ENCODE results near the gene SLC10A2. TPM values are rescaled to one million over a fixed set of nuclear protein-coding genes. Genes with fewer than 3 reads are reported as not detected.
"Not testable (repeated sequence)": the region's sequence is repeated elsewhere in the genome, so short reads cannot be mapped to it uniquely, and the experiment has no call there.

The SLC10A2 gene, protein sequence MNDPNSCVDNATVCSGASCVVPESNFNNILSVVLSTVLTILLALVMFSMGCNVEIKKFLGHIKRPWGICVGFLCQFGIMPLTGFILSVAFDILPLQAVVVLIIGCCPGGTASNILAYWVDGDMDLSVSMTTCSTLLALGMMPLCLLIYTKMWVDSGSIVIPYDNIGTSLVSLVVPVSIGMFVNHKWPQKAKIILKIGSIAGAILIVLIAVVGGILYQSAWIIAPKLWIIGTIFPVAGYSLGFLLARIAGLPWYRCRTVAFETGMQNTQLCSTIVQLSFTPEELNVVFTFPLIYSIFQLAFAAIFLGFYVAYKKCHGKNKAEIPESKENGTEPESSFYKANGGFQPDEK
- total RNA-seq: not detected

DNA sequence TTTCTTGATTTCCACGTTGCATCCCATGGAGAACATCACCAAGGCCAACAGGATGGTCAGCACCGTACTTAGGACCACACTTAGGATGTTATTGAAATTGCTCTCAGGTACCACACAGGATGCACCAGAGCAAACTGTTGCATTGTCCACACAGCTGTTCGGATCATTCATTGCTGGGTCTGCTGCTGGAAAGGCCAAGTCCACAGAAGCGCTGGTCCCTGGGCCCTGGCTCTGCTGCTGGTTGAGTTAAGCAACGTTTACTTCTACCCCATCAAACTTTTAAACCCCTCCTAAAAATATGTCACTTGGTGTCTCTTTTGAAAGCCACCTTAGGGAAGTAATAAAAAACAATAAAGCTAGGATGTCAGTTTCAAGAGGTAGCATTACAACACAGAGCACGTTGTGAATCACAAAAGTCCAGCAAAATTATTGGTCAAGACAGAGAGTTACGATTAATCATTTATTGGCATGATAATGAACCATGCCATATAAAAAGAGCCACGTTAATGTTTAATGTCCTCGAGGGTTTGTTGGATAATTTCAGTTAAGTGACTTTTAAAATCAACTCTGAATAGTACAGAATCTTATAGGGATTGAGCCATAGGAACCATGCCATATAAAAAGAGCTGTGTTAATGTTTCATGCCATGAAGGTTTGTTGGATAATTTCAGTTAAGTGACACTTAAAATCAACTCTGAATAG is at the start of gene SLC10A2:
Gene SLC10A2 (minus strand): TSS at position 339 of the 702 bp plus-strand sequence. CDS start 168 bp downstream, at position 171.
- DNase-seq: no peak

DNA sequence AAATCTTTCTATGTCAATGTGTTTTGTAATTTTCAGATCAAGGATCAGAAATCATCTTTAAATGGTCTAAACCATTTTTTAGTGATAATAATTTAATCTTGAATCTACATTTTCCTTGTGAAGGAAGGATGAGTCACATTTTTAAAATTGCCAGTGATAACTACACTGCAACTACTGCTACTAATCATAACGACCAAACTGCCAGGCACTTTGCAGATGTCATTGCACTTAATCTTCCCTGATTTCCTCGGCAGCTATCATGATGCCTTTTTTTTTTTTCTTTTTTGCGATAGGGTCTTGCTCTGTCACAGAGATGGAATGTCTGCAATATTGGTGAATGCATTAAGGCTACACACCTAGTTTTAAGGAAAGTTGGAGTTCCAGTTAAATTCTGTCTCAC is 41.4 kb upstream of the SLC10A2 start:
- no peak for DNase-seq

DNA sequence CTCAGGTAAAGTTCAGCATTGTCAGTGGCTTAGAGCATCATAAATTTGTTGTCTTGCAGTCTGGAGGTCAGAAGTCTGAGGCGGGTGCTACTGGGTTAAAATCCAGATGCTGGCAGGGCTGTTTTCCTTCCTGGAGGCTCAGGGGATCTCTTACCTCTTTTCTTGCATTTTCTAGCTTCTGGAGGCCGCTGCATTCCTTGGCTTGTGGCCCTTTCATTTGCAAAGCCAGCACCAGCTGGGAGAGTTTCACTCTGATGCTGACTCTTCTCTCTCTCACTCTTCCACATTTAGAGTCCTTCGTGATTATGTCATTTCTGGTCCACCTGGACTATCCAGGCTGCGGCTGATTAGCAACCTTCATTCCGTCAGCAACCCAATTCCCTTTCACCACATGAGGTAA is 38.1 kb upstream of the SLC10A2 start:
- no peak for DNase-seq

DNA sequence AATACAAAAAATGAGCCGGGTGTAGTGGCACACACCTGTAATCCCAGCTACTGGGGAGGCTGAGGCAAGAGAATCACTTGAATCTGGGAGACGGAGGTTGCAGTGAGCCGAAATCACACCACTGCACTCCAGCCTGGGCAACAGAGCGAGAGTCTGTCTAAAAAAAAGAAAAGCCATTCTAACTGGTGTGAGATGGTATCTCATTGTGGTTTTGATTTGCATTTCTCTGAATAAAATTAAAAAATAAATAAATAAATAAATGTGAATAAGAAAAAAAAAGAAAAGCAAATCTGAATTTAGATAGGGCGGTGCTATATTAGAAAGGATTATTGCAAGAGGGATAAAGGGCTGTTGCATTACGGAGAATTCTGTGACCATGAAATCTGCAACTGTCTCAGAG is 37.2 kb upstream of the SLC10A2 start:
- not testable (repeated sequence) for DNase-seq

DNA sequence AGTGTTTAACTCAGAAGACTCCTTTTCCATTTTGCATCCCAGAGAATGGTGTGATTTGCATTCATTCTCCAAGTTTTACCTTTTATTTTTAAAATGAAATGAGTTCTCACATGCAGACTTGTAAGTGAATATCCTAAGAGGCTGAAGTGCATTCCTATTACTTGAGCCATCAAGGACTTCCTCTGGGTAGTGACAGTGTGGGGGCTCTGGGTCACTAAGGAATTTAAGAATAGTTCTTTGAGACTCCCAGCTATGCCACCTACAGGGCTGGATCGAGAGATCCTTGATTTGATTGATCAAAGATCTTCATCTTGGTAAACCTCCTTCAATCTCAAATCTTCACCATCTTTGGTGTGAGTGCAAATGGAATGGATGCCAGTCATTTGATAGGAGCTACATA is 36.3 kb upstream of the SLC10A2 start:
- DNase-seq: no peak

DNA sequence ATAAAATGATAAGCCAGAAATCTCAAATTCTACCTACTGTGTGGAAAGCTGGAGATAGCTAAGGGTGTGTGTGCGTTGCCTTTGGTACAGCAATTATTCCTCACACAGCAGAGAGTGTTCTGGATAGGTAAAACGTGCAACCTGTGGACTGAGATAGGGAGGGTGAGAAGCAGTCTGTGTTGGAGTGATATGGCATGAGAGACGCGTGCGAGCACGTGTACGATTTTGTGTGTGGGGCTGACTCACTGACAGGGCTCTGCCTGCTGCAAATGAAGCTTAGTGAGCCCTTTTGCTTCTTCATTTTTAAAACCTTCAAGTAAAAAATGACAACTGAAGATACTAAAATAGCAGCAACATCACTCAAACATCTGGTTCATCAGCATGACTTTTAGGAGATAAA is 35.7 kb upstream of the SLC10A2 start:
- no peak for DNase-seq

DNA sequence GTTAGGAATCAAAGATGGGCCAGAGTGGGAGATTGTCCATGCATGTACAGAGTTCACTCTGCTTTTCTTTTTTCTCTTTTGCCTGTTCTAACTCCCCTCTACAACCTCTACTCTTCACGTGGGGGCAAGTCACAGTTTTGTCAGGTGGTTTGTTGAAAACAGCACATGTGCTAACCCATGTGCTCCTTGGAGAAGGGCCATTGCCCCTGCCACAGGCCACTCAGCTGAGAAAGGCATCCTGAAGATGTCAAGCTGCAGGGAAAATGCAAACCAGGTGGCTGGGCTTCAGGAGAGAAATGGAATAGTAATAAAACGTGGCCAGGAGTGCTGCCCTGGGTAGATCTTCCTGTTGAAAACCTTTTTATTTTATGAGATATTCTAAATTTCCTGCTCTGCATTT is 35.3 kb upstream of the SLC10A2 start:
- no peak for DNase-seq

DNA sequence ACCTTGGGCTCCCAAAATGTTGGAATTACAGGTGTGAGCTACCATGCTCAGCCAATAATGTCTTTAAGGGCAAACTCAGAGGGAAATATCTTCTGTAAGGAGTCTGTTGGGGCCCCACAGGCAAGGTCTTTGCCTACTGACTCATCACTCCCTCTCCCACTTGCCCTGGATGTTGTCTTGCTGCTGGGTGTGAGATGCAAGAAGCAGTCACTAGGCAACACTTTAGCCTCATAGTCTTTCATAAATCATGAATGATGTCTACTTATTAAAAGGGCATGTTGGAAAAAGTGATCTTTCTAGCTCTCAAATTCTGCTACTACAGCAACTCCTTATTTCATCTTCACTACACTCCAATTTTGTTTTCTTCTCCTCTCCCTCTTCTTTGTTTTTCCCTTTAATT is 34.6 kb upstream of the SLC10A2 start:
- DNase-seq: no peak

DNA sequence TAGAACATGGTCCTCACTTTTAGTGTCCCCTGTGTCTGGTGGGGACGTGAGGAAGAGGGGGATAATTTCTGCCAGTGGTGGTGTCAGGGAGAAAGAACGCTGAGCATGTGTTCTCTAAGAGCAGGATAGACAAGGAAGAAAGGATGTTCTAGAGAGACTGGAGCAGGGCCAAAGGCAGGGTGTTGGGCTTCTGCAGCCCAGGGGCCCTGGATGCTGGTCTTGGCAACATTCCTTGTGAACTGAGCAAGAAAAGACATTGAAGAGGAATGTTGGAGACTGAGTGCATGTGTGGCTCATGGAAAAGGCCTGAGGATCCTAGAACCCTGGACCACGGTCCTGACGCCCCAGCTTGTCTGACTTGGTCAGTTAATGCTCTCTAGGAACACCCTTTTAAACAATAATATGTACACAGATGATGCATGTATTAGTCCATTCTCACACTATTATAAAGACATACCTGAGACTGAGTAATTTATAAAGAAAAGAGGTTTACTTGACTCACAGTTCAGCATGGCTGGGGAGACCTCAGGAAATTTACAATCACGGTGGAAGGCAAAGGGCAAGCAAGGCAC is 33.6 kb upstream of the SLC10A2 start:
- no peak for DNase-seq

DNA sequence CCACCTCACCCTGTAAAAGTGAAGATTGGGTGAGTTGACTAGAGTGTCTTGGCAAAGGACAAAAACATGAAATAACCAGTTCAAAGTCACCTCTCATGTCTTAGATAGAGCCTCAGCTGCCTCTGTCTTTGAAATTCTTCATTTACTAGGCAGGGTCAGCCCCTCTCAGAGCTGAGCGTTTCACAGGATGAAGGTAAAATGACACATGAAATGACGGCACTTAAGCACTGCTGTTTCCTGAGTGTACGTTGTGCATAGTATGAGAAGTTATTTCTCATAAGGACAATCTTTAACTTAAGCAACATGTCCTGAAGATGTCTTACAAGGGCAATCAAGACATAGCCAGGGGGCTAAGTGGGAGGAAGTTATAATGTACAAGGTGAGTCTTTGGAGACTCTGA is 32.3 kb upstream of the SLC10A2 start:
- no peak for DNase-seq

DNA sequence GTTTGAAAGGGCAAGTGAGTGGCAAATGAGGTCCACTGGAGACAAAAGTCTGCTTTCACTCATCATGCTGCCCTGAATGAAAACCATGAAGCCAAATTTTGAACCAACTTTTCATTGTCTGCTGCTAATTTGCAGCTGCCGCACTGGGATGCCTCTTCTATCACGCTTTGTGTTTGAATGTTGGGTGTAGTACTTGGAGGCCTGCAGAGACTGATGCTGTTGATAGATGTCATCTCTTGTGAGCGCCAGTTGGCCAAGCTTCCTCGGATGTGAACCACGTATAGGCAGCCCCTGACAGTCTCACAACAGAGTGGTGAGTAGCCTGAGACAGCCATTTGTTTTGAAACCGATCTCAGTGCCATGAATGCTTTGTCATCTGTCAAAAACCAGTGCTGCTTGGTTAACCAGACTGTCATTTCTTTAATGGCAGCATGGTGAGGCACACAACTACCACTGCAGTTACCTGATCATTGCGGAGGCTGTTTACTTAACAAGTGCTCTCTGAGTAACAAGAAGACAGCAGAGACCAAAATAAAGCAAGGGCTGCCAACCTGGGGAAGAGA is 31.2 kb upstream of the SLC10A2 start:
- no peak for DNase-seq

DNA sequence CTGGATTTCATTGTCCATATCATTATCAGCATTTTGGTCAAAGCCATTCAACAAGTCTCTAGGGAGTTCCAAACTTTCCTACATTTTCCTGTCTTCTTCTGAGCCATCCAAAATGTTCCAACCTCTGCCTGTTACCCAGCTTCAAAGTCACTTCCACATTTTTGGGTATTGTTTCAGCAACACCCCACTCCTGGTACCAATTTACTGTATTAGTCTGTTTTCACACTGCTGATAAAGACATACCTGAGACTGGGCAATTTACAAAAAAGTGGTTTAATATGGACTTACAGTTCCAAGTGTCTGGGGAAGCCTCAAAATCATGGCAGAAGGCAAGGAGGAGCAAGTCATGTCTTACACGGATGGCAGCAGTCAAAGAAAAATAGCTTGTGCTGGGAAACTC is 27.4 kb upstream of the SLC10A2 start:
- DNase-seq: not testable (repeated sequence)

DNA sequence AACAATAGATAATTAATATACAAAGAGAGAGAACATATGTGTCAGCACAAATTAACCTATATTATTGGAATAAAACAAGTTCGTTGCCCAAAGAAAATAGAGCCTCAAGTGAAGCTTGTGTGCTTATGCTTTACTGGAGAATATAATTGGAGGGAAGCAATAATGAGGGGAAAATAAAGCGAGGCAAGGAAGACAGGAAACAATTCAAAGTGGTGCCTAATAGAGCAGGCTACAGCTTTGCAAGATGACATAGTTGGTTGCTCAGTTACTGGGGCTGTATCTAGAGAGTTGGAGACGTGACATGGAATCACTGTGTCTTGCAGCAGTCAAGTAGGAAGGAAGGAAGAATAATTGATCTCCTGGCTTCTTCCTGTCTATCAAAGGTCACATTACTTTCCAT is 21.1 kb upstream of the SLC10A2 start:
- no peak for DNase-seq

DNA sequence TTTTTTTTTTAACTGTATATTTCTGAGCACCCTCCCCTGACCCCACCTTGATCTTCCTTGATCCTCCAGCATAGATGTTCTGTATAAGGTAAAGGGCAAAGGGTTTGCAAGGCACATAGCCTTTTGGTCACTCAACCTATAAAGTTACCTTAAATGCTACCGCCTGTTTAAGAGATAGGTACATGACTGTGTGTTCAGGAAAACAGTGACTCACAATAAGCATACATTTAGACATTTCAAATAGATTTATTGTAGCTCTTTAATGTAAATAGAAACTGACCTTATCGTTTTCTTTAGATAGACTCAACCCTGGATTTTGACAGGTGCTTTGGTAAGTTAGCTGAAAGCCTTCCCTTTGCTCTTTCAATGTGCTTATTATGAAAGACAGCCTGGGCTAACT is 15.2 kb upstream of the SLC10A2 start:
- no peak for DNase-seq

DNA sequence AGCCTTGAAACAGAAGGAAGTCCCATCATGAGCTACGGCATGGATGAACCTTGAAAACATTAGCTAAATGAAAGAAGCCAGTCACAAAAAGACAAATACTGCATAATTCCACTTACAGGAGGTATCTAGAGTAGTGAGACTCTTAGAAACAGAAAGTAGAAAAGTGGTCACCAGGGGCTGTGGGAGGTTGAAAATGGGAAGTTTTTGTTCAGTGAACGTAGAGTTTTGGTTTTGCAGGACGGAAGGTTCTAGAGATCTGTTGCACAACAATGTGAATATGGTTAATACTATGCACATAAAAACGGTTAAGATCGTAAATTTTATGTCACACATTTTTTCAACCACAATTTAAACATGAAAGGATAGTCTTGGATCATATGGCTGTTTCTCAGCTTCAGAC is 11.9 kb upstream of the SLC10A2 start:
- no peak for DNase-seq

DNA sequence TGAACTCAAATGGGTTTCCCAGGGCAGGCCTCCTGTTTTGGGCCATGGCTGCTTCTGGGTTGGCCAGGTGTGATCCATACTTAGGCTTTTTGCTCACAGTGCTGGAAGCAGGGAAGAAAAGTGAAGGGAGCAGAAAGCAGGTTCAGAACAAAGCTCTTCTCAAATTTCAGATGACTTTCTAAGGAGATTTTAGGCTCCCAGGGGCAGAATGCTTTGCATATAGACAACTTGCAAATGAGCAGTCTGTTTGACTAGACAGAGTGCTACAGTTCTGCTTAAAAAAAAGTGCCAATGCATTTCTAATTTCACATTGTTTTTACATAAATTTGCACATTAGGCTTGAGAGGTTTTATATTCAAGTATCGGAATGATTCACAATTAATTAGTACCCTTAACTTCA is 2.6 kb upstream of the SLC10A2 start:
- no peak for DNase-seq

DNA sequence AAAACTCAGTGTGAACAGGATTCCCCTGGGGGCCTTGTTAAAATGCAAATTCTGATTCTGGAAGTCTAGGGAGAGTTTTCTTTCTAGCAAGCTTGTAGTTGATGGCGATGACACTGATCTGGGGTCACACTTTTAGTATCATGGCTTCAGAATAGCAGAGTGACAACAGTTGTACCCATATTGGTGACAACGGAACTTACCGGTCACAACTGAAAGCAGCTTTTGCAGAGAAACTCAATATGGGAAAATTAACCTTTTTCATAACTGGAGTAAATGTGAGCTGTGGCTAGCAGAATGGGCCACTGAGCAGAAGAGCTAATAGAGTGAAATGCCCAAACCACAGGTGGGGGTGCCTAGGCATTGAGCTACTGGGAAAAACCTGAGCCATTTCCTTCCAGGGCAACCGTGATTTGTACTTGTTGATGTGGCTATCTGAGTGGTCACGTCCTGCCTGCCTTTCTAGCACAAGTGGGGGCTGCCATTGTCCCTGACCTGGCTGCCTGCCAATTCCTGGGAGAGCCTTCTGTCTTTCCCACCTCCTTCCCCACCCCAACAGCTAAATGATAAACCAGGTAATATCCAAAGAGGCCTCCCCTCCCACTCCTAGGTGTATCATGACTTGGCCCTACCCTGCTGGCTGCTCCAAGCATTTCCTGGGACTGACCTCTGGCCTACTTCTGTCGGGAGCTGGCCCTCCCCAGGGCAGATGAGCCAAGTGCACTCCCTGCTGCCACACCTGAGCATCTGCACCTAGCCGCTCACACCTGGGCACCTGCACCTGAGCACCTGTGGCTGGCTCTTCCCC is 1.7 kb upstream of the SLC10A2 start:
- DNase-seq: no peak

DNA sequence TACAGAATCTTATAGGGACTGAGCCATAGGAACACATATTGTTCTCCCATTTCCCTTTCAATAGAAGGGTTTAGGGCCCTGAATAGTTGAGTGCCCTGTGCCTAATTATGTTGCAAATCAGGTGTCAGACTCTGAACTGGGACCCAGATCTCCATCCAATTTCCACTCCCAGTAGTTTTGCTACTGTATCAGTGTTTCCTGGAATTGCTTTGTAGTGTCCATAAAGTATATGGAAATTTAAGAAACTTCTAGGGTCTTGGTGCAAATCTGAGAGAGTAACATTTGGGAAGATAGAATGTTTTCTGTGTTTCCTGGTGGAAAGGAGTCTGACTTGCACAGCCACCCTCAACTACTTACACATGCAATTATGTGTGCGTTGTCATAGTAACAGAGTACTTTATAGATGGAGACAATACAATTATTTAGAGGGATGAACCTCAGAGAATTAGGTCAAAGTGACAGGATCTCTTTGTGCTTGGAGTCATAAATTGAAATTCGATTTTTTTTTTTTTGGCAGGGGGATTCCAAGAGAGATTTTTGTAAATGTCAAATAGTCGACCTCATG is 646 bp upstream of the SLC10A2 start:
- no peak for DNase-seq

DNA sequence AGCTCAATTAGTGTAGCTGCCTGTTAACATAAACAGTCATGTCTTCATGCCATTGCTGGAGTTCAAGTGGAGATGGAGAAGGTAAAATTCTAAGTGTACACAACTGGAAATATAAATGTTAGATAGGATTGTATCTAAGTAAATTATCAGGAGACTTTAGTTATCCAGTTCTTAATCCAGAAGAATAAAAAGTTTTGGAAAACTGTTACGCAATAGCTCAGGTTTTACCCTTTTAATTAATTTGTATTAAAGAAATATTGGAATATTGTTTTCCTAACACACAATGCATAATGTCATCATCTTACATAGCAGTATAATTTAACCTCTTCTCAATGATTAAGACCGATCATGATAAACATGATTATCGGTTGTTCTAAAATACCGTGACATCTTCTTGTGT is 2.8 kb downstream of the SLC10A2 start:
- DNase-seq: no peak

DNA sequence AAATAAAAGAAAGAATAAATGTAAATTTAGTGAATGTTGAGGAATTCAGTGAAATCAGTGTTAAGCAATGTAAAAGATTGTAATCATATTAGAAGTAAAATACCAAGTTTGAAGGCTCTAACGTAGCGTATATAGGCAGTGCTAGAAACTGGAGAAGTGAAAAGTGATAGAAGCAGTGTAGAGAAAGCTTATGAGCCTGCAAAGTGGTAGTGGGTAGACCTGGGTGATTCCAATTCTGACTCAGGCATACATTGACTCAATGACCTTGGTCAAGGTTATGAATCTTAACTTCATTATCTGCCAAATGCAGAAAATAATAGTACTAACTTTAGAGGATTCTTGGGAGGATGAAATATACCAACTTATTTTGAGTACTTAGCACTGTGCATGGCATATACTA is 4.1 kb downstream of the SLC10A2 start:
- no peak for DNase-seq

DNA sequence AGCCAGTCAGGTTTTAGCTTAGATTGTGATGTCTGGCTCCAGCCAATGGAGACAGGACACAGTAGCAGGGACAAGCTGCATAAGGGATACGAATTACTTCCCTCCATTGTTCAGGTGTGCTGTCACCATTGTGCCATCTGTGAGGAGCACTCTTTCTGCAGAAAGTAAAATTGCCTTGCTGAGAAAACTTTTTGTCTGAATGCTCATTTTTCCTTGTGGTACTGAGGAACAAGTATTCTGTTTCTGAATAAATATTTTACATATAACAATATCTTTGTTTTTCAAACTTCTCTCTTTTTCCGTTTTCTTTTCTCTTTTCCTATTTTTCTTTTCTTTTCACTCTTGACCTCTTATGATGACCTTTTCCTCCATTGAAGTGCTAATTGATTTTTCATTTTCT is 10.2 kb downstream of the SLC10A2 start:
- DNase-seq: no peak

DNA sequence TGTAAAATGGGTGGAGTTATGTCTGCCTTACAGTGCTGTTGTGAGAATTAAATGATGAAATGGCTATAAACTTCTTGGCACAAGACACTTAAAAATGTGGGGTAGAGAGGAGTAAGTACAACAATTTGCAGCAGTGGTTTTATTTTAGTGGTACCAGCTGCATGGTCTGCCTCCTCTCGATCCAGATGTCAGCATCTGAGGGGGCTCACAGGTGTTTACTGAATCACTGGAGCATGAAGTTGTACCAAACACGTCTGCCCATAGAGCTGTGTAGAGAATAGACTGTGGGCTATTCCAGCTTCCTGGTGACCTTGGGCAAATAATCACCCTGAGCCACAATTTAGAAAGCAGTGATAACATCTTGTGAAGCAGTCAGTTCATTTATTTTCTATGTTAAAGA is 11.1 kb downstream of the SLC10A2 start:
- DNase-seq: no peak

DNA sequence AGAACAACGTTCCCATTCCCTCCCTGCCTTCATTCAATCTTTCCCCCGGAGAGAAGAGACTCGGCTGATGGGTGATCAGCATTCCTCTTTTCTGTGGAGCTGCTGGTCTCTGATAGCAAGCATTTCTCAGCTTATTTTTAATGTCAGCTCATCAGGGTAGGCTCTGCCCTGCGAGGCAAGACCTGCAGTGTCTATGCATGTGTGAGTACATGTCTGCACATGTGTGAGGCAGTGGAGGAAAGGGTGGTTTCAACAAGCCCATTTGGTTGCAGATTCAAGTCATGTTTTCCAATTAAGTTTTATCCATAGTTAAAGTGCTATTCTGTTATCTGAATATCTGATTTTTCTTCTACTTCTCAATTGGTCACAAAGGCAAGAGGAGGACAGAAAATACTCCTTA is 19.5 kb downstream of the SLC10A2 start:
- DNase-seq: no peak
